Peyer's patch (tissue), 4 donors: ENCODE results near the gene PCDHA1.

Experiments
- POLR2A ChIP-seq, 2 donors: fragments of 450-650 bp; IDR thresholded peaks; one replicate each; pipeline ENCODE4 v1.5.1; 2017; ENCODE audit warnings: antibody characterized with exemption in 2 of 2, mild to moderate bottlenecking in 2 of 2, moderate library complexity in 2 of 2
- TF ChIP-seq, protein P1 (sequence below), 6 experiments: fragments of 450-650 bp in 4 of 6; fragments of 200-600 bp in 2 of 6; sonication (generic) in 1 of 6; IDR thresholded peaks; one replicate each; pipeline ENCODE4 v1.5.1; 2017 to 2019; ENCODE audit warnings: antibody characterized with exemption in 6 of 6, mild to moderate bottlenecking in 3 of 6, moderate library complexity in 1 of 6

DNA sequence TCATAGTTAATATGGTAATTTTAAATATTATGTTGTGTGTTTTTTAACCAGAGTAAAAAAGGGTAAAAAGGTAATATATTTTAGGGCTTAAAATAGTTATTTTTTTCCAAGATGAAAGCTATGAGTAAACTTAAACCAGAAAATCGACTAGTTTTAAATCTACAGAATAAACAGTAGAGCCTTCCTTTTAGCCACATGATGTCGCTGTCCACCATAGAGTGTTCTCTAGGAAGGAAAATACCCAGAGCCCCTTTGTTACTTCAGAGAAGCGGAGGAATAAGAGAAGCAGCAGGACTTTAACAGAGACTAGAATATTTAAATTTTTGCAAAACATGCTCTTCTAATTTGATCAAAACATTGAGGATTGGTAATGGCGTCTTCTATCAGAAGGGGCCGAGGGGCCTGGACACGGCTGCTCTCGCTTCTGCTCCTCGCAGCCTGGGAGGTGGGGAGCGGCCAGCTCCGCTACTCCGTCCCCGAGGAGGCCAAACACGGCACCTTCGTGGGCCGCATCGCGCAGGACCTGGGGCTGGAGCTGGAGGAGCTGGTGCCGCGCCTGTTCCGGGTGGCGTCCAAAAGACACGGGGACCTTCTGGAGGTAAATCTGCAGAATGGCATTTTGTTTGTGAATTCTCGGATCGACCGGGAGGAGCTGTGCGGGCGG is 8.8 kb downstream of the PCDHA1 start, which contains the start of gene PCDHA2:
- TF ChIP-seq, protein P1, sequence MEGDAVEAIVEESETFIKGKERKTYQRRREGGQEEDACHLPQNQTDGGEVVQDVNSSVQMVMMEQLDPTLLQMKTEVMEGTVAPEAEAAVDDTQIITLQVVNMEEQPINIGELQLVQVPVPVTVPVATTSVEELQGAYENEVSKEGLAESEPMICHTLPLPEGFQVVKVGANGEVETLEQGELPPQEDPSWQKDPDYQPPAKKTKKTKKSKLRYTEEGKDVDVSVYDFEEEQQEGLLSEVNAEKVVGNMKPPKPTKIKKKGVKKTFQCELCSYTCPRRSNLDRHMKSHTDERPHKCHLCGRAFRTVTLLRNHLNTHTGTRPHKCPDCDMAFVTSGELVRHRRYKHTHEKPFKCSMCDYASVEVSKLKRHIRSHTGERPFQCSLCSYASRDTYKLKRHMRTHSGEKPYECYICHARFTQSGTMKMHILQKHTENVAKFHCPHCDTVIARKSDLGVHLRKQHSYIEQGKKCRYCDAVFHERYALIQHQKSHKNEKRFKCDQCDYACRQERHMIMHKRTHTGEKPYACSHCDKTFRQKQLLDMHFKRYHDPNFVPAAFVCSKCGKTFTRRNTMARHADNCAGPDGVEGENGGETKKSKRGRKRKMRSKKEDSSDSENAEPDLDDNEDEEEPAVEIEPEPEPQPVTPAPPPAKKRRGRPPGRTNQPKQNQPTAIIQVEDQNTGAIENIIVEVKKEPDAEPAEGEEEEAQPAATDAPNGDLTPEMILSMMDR (IDR thresholded peaks at IDR 0.05): no peak
- no peak for TF ChIP-seq POLR2A (IDR thresholded peaks at IDR 0.05)
